GM23338 (cell line): ENCODE measurements around the gene PIGR. TPM values are rescaled to one million over a fixed set of nuclear protein-coding genes. Genes with fewer than 3 reads are reported as not detected.

ENCODE experiments used
- ATAC-seq: fragments of 200-7000 bp; cut with Tn5 transposase; 3 replicates; pipeline ENCODE4 v1.9.1; 2020
- DNase-seq: peaks from one replicate; pipeline ENCODE4 v3.0.0-alpha.2; 2015; ENCODE audit warnings: low spot score
- H2AFZ ChIP-seq: fragments of 200-600 bp; sonication (generic); 2 replicates; pipeline ENCODE4 v1.8.0; 2016; ENCODE audit warnings: antibody characterized with exemption, mild to moderate bottlenecking, moderate library complexity
- H3F3A ChIP-seq: fragments of 200-600 bp; sonication (generic); replicated peaks from 2 replicates; pipeline ENCODE4 v1.8.0; 2017; ENCODE audit warnings: antibody characterized with exemption, mixed run types, low read depth
- H3K27ac ChIP-seq: fragments of 200-600 bp; sonication (generic); 2 replicates; pipeline ENCODE4 v1.6.1; 2016; ENCODE audit warnings: low read depth
- H3K27me3 ChIP-seq: fragments of 200-600 bp; sonication (generic); 2 replicates; pipeline ENCODE4 v1.8.0; 2016; ENCODE audit warnings: mild to moderate bottlenecking, mixed run types, moderate library complexity; ENCODE audit not compliant: insufficient read depth
- H3K36me3 ChIP-seq: fragments of 200-600 bp; sonication (generic); 2 replicates; pipeline ENCODE4 v1.8.0; 2016; ENCODE audit warnings: mild to moderate bottlenecking; ENCODE audit not compliant: insufficient read depth
- H3K4me1 ChIP-seq: fragments of 200-600 bp; sonication (generic); 2 replicates; pipeline ENCODE4 v1.8.0; 2016; ENCODE audit warnings: mild to moderate bottlenecking, moderate library complexity; ENCODE audit not compliant: insufficient read depth
- H3K4me2 ChIP-seq: fragments of 200-600 bp; sonication (generic); 2 replicates; pipeline ENCODE4 v1.7.1; 2017; ENCODE audit warnings: mixed run types
- H3K4me3 ChIP-seq: fragments of 200-600 bp; sonication (generic); 2 replicates; pipeline ENCODE4 v1.6.1; 2016; ENCODE audit warnings: mixed run types
- H3K79me2 ChIP-seq: fragments of 200-600 bp; sonication (generic); replicated peaks from 2 replicates; pipeline ENCODE4 v1.8.0; 2017; ENCODE audit warnings: mild to moderate bottlenecking; ENCODE audit not compliant: insufficient read depth
- H3K9me2 ChIP-seq: fragments of 200-600 bp; sonication (generic); 2 replicates; pipeline ENCODE4 v1.8.0; 2017; ENCODE audit not compliant: insufficient read depth
- H4K20me1 ChIP-seq: fragments of 200-600 bp; sonication (generic); replicated peaks from 2 replicates; pipeline ENCODE4 v1.8.0; 2017; ENCODE audit warnings: mild to moderate bottlenecking; ENCODE audit not compliant: insufficient read depth
- H3K27ac Mint-ChIP-seq: 2 replicates; pipeline ENCODE4 v1.8.0; 2020; ENCODE audit warnings: inconsistent platforms, mild to moderate bottlenecking, moderate library complexity, mixed read lengths
- H3K27me3 Mint-ChIP-seq: 3 replicates; pipeline ENCODE4 v1.8.0; 2022; ENCODE audit warnings: low read depth, mild to moderate bottlenecking, moderate library complexity, mixed read lengths, inconsistent platforms; ENCODE audit not compliant: insufficient read depth, poor library complexity
- H3K36me3 Mint-ChIP-seq: 3 replicates; pipeline ENCODE4 v1.8.0; 2021; ENCODE audit warnings: low read depth, mild to moderate bottlenecking, inconsistent platforms, moderate library complexity, mixed read lengths
- H3K4me1 Mint-ChIP-seq: 3 replicates; pipeline ENCODE4 v1.8.0; 2020; ENCODE audit warnings: mild to moderate bottlenecking, inconsistent platforms, mixed read lengths
- H3K4me3 Mint-ChIP-seq: 3 replicates; pipeline ENCODE4 v1.8.0; 2021; ENCODE audit warnings: moderate library complexity, mild to moderate bottlenecking, inconsistent platforms, mixed read lengths
- H3K9me3 Mint-ChIP-seq: 3 replicates; pipeline ENCODE4 v1.8.0; 2020; ENCODE audit warnings: moderate library complexity, mild to moderate bottlenecking, inconsistent platforms, mixed read lengths
- CREB1 ChIP-seq: fragments of 250-450 bp; sonication (Bioruptor Pico); IDR thresholded peaks from 2 replicates; pipeline ENCODE4 v1.5.0; 2020; ENCODE audit warnings: low read depth, mild to moderate bottlenecking, moderate library complexity
- CTCF ChIP-seq, 2 experiments: fragments of 200-600 bp in 1 of 2; sonication (generic) in 1 of 2; conservative IDR thresholded peaks; 2 replicates each; pipeline versions ENCODE4 v1.5.1 to v1.6.1; 2016 to 2017; ENCODE audit warnings: antibody characterized with exemption in 2 of 2, low read depth in 2 of 2, mild to moderate bottlenecking in 2 of 2, moderate library complexity in 1 of 2
- ETS1 ChIP-seq: IDR thresholded peaks from 2 replicates; pipeline ENCODE4 v1.6.1; 2016; ENCODE audit warnings: antibody characterized with exemption
- EZH2 ChIP-seq: fragments of 200-600 bp; sonication (generic); IDR thresholded peaks from one replicate; pipeline ENCODE4 v1.8.0; 2017; ENCODE audit warnings: antibody characterized with exemption, mild to moderate bottlenecking, low read depth; ENCODE audit not compliant: unreplicated experiment
- EZH2phosphoT487 ChIP-seq: fragments of 200-600 bp; sonication (generic); IDR thresholded peaks from one replicate; pipeline ENCODE4 v1.8.1; 2018; ENCODE audit warnings: antibody characterized with exemption; ENCODE audit not compliant: unreplicated experiment
- JUNB ChIP-seq: IDR thresholded peaks from one replicate; pipeline ENCODE4 v1.6.1; 2016; ENCODE audit warnings: antibody characterized with exemption; ENCODE audit not compliant: unreplicated experiment
- NANOG ChIP-seq: IDR thresholded peaks from 2 replicates; pipeline ENCODE4 v1.6.1; 2016; ENCODE audit warnings: antibody characterized with exemption, borderline replicate concordance
- POLR2AphosphoS5 ChIP-seq: IDR thresholded peaks from 2 replicates; pipeline ENCODE4 v1.6.1; 2016; ENCODE audit warnings: antibody characterized with exemption, low read depth
- REST ChIP-seq: IDR thresholded peaks from one replicate; pipeline ENCODE4 v1.6.1; 2018; ENCODE audit warnings: antibody characterized with exemption; ENCODE audit not compliant: unreplicated experiment
- STAT1 ChIP-seq: IDR thresholded peaks from one replicate; pipeline ENCODE4 v1.6.1; 2016; ENCODE audit warnings: antibody characterized with exemption; ENCODE audit not compliant: unreplicated experiment
- ZNF114 ChIP-seq: fragments of 250-450 bp; sonication (Bioruptor Pico); IDR thresholded peaks from 2 replicates; pipeline ENCODE4 v1.5.0; 2020; ENCODE audit warnings: mild to moderate bottlenecking, moderate library complexity
- ZNF331 ChIP-seq: fragments of 250-450 bp; sonication (Bioruptor Pico); IDR thresholded peaks from 2 replicates; pipeline ENCODE4 v1.5.0; 2020; ENCODE audit warnings: low read depth, mild to moderate bottlenecking, moderate library complexity
- ZNF462 ChIP-seq: fragments of 250-450 bp; sonication (Bioruptor Pico); IDR thresholded peaks from 2 replicates; pipeline ENCODE4 v1.5.0; 2020; ENCODE audit warnings: mild to moderate bottlenecking, moderate library complexity
- polyA plus RNA-seq: library from polyadenylated mRNA; unstranded; fragments of >200 nt; fragmentation: Nextera tagmentation; extraction: Ambion mirVana; gene quantifications from 2 replicates; pipeline ENCODE4 v1.2.1, GENCODE V29; 2016
- total RNA-seq: library from RNA; depleted of rRNA; stranded (reverse); fragments of >200 nt; shearing (Covaris generic); gene quantifications from 2 replicates; pipeline ENCODE4 v1.2.3, GENCODE V29; 2014

PIGR gene
- total and polyA plus RNA-seq, 2 experiments from 2014 or later: not detected

- ATAC-seq (no peak), DNase-seq (no peak)
- no peaks in the 10 kb centered on the region for H3F3A ChIP-seq
- no peaks in the 10 kb centered on the region for H3K9me2 ChIP-seq
- H3K4me2 ChIP-seq: no peak overlapping the region
- no peaks in the 10 kb centered on the region for H3K36me3 Mint-ChIP-seq
- no peaks in the 10 kb centered on the region for H3K9me3 Mint-ChIP-seq
- TF ChIP-seq JUNB: no peak
- no peak for TF ChIP-seq ZNF331 (CRISPR knock-in tag)
- TF ChIP-seq ZNF114 (CRISPR knock-in tag): no peak
- no peak for TF ChIP-seq STAT1
- TF ChIP-seq EZH2: no peak
- no peak for TF ChIP-seq CTCF (conservative IDR thresholded peaks at IDR 0.05; ENCODE audit: low read depth in 2 of 2)
- TF ChIP-seq POLR2AphosphoS5: no peak
- no peak for TF ChIP-seq CREB1 (CRISPR knock-in tag)
- no peak for TF ChIP-seq REST
- TF ChIP-seq ETS1: no peak
- TF ChIP-seq NANOG: no peak
- no peak for TF ChIP-seq EZH2phosphoT487
- TF ChIP-seq ZNF462 (CRISPR knock-in tag): no peak
- peaks cover 2% of the 10 kb centered on the region for H3K27me3 Mint-ChIP-seq
- no peak overlapping the region for H3K27ac Mint-ChIP-seq
- no peaks in the 10 kb centered on the region for H3K79me2 ChIP-seq
- no peaks in the 10 kb centered on the region for H3K4me1 ChIP-seq
- no peaks in the 10 kb centered on the region for H3K4me1 Mint-ChIP-seq
- H3K4me3 ChIP-seq: no peak overlapping the region
- H4K20me1 ChIP-seq: no peaks in the 10 kb centered on the region
- H3K27me3 ChIP-seq: no peaks in the 10 kb centered on the region
- no peak overlapping the region for H3K4me3 Mint-ChIP-seq
- no peaks in the 10 kb centered on the region for H3K36me3 ChIP-seq
- no peak overlapping the region for H3K27ac ChIP-seq
- no peak overlapping the region for H2AFZ ChIP-seq
These were observed 20.0 kb downstream of the PIGR start for GRCh38 chr1:206926286-206926685.
